NCI-H146 (cell line): ENCODE measurements around the gene TSPAN17.

Source experiments
- DNase-seq: peaks from one replicate; lab custom pipeline; 2025; lab: John Stamatoyannopoulos, UW

TSPAN17 gene

GRCh38 chr5:176704817-176705216 lies 57.5 kb downstream of the TSPAN17 start:
- no peak for DNase-seq
